GM18517 (cell line): ENCODE data around the gene IGF2BP1.
"Not testable (repeated sequence)": the region's sequence is repeated elsewhere in the genome, so short reads cannot be mapped to it uniquely, and the experiment has no call there.

ENCODE experiments used
- ATAC-seq: cut with Tn5 transposase; IDR thresholded peaks from one replicate; pipeline ENCODE4 v1.9.1; 2021; ENCODE audit warnings: mild to moderate bottlenecking, moderate library complexity; ENCODE audit not compliant: unreplicated experiment

The IGF2BP1 gene

DNA sequence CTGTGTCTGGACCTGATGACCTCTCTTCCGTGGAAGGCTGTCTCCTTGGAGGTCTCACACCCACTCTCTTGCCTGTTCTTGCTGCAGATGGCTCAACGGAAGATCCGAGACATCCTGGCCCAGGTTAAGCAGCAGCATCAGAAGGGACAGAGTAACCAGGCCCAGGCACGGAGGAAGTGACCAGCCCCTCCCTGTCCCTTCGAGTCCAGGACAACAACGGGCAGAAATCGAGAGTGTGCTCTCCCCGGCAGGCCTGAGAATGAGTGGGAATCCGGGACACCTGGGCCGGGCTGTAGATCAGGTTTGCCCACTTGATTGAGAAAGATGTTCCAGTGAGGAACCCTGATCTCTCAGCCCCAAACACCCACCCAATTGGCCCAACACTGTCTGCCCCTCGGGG is 52.1 kb downstream of the IGF2BP1 start:
- ATAC-seq: no peak

DNA sequence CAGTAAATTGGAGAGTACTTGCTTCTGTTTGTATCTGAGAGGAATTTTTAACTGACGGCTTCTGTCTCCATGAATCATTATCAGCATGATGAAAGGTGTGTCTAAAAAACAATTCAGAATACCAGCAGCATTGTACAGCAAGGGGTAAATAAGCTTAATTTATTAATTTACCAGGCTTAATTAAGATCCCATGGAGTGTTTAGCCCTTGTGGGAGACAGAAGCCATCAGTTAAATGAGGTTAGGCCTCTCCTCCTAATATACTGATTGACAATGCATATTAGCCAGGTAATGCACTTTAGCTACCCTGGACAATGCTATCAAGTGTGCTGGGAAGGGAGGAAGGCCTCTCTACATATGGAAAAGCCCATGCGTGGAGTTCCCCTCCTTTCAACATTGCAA is 53.4 kb downstream of the IGF2BP1 start:
- ATAC-seq: no peak

DNA sequence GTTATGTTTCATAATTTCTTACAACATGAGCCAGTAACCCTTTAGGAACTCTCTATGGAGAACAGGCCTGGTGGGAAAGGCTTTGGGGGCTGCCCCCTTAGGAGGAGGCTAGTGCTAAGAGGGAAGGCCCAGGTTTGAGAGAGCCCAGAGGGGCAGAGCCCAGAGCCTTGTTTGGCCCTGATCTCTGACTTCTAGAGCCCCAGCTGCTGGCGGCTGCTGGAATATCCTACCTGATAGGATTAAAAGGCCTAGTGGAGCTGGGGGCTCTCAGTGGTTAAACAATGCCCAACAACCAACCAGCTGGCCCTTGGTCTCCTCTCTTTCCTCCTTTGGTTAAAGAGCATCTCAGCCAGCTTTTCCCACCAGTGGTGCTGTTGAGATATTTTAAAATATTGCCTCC is 54.1 kb downstream of the IGF2BP1 start:
- no peak for ATAC-seq

DNA sequence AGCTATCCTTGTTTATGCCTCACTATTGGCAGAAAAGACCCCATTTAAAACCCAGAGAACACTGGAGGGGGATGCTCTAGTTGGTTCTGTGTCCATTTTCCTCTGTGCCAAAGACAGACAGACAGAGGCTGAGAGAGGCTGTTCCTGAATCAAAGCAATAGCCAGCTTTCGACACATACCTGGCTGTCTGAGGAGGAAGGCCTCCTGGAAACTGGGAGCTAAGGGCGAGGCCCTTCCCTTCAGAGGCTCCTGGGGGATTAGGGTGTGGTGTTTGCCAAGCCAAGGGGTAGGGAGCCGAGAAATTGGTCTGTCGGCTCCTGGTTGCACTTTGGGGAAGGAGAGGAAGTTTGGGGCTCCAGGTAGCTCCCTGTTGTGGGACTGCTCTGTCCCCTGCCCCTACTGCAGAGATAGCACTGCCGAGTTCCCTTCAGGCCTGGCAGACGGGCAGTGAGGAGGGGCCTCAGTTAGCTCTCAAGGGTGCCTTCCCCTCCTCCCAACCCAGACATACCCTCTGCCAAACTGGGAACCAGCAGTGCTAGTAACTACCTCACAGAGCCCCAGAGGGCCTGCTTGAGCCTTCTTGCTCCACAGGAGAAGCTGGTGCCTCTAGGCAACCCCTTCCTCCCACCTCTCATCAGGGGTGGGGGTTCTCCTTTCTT is 56.1 kb downstream of the IGF2BP1 start:
- ATAC-seq: no peak

DNA sequence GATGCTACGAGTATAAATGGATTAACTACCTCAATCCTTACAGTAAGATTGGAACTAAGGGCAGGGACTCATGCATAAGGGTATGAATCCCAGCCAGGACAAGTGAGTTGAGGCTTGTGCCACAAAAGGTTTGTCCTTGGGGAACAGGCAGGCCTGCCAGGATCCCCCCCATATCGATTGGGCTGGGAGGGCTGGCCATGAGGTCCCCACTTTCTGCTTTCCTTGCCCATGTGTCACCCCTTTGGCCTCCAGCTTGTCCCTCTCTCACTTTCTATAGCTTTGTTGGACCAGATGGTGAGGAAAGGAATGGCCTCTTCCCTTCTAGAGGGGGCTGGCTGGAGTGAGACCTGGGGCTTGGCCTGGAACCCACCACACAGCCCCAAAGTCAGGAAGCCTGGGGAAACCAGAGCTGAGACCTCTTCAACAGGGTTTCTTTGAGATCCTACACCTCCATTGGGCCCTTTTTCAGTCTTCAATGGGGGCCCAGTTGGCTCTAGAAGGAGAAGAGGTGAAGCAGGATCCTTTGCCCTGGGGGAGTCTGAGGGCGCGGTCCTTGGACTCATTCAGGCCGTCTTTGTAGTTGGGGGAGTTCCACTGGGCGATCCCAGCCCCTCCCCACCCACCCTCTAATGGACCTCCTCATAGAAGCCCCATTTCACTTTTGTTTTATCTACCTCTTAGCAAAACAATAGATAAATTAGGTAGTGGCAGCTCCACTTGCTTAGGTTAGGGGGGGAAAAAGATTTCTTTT is 57.3 kb downstream of the IGF2BP1 start:
- ATAC-seq: no peak

DNA sequence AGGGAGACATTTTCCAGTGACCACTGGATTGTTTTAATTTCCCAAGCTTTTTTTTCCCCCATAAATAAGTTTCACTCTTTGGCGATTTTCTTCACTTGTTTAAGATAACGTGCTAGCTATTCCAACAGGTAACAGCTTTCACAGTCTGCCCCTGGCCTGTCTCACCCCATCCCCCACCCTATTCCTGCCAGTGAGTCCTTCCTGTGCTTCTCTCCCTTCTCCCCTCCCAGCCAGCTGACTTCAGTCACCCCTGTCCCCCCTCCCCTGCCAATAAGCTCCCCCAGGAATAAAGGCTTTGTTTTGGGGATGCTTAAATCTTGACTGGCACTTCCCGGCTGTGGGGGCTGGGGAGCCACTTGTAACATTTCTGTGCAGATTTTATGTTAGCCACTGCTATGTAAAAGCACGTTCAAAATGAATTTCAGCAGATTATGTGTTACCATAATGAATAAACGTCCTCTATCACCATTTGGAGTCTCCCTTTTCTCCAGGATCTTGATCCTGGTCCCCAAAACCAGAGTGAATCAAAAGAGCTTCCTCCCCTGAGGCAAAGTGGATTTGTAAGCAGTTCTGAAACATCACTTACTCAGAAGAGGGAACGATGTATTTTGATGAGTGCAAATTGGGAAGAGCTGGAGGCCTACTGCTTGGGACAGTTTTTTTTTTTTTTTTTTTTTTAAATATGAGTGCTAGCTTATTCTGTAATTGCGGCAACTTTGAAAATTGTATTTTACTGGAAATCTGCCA is 58.2 kb downstream of the IGF2BP1 start:
- ATAC-seq: no peak

DNA sequence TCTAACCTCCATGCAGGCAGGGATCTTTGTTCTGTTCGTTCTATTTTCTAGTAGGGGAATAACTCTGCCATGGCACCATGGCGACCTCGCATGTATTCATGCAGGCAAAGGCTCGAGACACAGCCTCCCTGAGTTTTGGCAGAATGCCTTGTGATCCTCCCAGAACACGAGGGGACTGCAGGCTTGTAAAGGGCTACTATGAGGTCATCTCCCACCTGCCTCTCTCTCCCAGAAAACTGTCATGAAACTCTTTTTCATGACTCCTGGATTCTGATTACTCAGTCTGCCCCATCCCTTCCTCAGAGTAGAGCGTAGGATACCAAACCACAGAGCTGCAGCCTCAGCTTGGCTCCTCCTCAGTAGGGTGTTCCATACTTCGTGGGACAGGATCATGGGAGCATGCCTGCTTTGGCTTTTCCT is 64.3 kb downstream of the IGF2BP1 start:
- no peak for ATAC-seq

DNA sequence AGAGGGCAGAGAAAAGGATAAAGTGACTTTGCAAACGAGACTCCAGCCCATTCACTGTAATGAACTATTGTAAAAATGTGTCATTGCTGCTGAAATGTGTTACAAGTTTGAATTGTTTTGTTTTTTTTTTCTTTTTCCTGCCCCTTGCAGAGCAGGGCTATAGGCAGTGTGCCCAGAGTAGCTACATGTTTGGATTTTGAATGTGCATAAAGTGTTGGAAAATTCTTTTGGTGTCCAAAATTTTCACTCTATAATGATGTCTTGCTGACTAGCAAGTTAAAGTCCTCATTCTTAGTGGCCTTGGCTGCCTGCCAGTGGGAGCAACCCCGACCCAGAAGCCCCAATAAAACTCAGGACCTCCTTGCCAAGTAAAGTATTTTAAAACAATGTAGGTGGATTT is 66.5 kb downstream of the IGF2BP1 start:
- no peak for ATAC-seq

DNA sequence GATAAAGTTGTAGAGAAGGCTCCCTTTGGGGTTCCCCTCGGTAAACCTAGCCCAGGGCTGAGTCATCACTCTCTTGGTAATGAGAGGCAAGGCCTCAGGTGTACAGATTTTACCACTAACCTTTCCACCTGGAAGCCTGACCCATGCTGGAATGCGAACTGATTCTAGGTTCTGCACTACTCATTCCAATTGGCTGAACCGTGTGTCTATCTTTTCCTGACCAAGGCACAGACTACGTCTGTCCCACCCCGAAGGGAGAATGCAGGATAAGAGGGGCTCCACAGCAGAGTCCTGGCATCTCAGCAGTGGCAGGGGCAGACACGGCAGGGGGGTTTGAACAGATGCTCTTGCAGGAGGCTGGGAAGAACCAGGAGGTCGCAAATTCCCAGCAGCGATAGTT is 70.0 kb downstream of the IGF2BP1 start:
- no peak for ATAC-seq

DNA sequence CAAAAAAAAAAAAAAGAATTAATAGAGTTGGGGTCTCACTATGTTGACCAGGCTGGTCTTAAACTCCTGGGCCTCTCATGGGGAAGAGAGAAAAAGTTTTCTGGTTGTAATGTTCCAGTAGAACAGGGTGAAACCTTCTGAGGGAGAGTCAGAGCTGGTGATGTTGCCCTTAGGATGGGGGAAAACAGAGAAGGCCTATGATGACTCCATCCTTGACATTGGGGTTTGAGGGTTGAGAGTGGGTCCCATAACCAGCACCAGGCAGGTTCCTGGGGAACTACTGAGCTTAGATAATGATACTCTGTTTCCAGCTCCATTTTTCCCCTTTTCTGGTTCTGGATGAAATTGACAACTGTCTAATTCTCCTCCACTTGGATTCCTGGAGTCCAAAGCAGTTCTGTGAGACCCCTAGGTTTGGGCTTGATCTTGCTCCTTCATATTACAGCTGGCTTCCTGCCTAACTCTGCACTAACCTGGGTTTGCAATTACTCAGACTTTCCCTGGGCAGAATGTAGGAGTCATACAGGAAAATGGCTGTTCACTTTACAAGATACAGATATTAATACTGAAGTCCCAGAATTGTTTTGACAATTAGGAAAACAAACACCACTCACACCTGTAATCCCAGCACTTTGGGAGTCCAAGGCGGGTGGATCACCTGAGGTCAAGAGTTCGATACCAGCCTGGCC is 72.5 kb downstream of the IGF2BP1 start:
- ATAC-seq: no peak

DNA sequence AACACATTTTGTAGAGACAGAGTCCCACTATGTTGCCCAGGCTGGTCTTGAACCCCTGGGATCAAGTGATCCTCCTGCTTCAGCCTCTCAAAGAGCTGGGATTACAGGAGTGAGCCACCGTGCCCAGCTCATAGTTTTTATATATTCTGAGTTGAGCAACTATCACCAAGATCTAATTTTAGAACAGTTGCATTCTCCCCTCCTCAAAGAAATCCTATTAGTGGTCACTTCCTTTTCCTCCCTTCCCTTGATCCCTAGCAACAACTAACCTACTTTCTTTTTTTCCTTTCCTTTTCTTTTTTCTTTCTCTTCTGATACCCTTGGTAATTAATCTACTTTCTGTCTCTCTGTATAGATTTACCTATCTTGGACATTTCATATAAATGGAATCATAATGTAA is 73.9 kb downstream of the IGF2BP1 start:
- ATAC-seq: no peak

DNA sequence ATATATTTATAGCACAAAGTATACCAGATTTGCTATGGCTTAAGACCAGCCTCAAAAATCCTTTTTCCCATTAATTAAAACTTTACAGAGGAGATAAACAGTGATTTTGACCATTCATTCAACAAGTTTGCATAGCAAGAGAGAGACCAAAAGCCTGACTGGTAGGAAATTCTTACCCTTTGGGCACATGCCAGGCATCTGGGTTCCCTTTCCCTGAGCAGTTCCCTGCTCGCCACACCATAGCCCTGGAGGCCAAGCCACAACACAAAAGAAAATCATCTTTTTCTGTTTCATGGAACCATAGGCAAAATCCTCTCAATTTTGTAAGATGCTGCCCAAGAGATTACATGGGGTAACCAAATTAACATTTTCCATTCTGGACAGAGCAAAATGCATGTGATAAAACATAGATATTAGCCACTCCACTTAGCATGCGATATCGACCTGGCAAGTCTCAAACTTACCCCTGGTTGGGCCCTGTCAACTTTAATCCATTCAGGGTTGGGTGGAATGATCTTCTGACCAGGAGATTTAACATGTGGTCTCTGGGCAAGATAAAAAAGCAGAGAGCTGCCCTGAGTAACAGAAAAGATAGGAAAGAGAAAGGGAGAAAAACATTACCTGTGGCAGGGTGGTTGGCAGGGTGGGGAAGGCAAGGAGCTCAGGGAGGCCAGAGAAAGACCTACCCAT is 77.8 kb downstream of the IGF2BP1 start:
- ATAC-seq: no peak

DNA sequence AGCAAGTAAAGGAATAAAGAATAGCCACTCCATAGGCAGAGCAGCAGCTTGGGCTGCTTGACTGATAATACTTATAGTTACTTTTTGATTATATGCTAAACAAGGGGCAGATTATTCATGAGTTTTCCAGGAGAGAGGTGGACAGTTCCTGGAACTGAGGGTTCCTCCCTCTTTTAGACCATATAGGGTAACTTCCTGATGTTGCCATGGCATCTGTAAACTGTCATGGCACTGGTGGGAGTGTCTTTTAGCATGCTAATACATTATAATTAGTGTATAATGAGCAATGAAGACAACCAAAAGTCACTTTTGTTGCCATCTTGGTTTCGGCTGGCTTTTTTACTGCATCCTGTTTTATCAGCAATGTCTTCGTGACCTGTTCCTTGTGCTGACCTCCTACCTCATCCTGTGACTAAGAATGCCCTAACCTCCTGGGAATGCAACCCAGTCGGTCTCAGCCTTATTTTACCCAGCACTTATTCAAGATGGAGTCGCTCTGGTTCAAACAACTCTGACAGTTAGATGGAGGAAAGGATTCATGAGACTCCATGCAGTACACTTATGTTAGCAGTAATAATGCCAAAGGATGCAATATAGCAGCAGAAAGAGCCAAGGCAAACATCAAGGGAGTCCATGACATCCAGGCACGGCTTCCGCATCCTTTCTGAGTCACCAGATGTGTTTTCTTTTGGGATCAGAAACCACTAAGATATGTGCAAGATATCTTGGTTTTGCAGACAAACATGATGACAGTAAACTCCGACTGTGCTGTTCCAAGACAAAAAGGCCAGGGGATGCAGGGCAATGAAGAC is 79.6 kb downstream of the IGF2BP1 start:
- no peak for ATAC-seq

DNA sequence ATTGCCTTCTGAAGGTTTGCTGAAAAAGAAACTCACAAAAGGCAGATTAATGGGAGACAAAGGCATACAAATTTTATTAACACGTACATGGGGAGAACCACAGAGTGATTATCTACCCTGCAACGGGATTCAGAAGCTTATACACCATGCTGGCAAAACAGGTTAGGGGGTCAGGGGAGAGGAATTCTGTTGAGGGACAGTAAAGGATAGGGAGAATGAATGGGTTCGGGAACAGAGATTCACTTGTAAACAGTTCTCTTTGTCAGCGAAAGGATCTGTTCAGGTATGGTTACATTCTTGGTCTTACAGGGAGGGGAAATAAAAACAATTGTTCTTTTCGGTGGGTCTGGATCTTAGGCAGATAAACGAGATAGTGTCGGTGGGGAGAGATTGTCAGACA is 81.1 kb downstream of the IGF2BP1 start:
- ATAC-seq: no peak

DNA sequence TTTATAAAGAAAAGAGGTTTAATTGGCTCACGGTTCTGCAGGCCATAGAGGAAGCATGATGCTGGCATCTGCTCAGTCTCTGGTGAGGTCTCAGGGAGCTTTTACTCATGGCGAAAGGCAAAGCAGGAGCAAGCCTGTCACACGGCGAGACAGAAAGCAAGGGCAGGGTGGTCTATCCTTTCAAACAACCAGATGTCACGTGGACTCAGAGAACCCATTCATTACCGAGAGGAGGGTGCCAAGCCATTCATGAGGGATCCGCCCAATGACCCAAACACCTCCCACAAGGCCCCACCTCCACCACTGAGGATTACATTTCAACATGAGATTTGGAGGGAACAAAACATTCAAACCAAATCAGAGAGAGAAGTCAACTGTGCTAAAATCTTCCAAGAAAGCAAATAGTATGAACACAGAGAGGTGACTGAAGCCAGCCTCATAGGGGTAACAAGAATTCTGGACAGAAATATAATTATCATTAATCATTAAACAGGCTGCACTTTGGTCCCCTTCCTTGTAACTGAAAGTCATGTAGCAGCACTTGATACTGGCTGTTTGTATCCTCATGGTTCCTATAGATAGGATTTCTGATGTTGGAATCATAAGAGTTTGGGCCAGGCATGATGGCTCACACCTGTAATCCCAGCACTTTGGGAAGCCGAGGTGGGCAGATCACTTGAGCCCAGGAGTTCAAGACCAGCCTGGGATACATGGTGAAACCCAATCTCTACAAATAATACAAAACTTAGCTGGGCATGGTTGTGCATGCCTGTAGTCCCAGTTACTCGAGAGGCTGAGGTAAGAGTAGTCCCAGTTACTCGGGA is 82.9 kb downstream of the IGF2BP1 start:
- ATAC-seq: no peak

DNA sequence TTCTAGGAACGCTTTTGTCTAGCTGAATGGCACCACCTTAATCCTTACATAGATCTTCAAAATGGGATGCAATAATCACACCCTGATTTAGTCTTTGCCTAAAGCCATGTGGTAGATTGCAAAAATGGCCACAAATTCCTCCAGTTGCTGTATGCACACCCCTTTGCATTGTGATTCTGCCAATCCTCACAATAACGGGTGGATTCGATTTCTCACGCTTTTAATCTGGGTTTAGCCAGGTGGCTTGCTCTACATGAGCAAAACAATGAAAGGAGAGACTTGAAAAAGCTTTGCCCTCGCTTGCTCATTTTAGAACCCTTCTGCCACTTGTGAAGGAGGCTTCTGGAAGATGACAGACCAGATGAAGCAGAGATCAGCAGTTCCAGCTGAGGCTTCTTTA is 85.0 kb downstream of the IGF2BP1 start:
- no peak for ATAC-seq

DNA sequence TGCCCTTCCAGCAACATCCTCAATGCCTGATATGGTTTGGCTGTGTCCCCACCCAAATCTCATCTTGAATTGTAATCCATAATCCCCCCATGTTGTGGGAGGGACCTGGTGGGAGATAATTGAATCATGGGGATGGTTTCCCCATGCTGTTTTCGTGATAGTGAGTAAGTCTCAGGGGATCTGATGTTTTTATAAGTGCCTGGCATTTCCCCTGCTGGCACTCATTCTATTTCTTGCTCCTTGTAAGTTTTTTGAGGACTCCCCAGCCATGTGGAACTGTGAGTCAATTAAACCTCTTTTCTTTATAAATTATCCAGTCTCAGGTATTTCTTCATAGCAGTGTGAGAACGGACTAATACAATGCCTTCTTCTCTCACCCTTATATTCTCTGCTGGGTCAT is 87.9 kb downstream of the IGF2BP1 start:
- not testable (repeated sequence) for ATAC-seq

DNA sequence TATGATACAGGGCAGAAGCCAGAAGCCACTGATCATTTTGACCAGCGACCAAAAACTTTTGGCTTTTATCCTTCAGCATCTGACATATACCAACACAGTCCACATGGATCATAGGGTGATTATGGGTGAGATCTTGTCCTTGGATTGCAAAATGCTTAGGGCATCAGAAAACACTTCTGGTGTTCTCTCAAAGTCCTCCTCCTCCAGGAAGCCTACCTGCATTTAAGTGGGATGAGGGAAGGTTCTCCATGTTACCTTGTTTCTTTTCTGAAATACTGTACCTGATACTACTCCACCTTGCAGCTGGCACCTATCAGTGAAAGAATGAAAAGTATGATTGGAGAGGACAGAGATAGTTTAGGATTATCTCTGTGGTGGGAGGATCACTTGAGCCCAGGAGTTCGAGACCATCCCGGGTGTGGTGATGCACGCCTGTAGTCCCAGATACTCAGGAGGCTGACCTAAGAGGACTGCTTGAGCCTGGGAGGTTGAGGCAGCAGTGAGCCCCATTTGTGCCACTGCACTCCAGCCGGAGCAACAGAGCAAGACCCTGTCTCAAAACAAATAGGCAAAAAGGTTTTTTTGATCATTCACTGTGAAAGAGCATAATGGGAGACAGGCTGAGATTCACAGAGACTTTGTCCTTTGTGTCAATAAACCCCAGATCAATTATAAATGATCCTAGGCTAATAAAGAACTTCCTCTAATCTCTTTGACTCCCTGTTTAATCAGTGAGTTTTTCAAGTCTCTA is 88.6 kb downstream of the IGF2BP1 start:
- no peak for ATAC-seq

DNA sequence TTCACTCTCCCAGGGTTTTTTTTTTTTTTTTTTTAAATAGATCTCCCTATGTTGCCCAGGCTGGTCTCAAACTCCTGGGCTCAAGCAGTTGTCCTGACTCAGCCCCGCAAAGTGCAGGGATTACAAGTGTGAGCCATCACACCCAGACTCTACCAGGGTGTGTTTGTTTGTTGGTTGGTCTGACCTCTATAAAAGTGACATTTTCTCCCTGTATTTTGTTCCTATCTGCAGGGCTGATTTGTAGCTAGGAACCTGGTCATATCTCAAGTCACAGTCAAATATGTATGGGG is 89.1 kb downstream of the IGF2BP1 start:
- no peak for ATAC-seq
